ENCODE measurements around the gene SGTB.
"Not testable (repeated sequence)": the region's sequence is repeated elsewhere in the genome, so short reads cannot be mapped to it uniquely, and the experiment has no call there.

The SGTB gene

DNA sequence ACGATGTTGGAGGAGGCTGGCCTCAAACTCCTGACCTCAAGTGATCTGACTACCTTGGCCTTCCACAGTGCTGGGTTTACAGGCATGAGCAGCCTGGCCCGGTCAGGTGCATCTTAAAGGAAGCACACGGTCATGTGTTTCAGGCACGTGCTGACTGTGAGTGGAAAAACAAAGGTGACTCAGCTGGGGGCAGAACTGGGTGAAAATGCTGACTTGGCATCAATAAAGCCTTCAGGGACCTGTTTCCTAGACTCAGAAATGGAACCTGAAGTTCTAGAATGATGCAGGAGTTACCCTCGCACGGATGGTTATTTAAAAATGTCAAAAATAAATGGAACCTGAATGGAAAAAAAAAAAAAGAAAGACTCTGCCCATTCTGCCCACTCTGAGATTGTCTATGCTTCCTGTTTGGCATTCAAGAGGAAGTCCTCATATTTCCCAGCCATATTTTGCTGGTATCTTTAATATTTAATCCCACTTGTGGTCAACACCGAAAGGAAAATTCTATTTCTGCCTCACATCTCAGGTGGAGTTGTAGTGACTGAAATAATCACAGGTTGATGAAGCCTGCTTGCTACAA is 12.4 kb upstream of the SGTB start:
- not testable (repeated sequence) for DNase-seq (ENCODE audit: low spot score)

DNA sequence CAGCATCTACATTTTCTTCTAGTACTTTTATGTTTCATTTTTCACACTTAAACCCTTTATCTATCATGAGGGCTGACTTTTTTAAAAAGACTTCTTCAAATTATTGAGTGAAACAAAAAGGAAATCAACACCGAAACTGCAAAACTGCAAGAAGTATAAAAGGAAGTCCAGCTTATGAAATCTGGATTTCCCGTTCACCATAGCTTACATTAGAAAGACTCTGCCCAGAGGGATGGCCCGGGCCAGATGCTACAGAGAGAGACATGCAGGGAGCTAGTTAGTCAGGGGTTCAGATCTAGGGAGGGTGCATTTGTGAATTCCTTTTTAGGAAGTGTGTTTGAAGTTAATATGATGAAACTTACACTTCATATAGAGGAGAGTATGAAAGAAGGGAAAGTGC is 10.1 kb upstream of the SGTB start:
- DNase-seq (ENCODE audit: low spot score), result not testable (repeated sequence)

DNA sequence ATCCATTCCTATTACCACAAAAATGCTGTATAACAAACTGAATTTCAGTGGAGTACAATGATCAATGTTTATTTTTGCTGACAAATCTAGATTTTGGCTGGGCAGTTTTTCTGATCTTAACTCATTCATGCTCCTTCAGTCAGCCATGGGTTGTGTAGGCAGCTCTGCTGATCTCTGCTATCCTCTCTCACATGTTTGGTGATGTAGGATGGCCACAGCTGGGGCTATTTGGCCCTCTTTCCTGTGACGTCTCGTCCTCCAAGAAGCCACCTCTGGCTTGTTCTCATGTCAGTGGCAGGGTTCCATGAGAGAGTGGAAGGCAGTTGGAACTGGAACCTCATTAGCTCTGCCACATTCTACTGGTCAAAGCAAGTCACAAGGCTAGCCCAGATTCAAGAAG is 9.0 kb upstream of the SGTB start:
- no peak for DNase-seq (ENCODE audit: low spot score)

DNA sequence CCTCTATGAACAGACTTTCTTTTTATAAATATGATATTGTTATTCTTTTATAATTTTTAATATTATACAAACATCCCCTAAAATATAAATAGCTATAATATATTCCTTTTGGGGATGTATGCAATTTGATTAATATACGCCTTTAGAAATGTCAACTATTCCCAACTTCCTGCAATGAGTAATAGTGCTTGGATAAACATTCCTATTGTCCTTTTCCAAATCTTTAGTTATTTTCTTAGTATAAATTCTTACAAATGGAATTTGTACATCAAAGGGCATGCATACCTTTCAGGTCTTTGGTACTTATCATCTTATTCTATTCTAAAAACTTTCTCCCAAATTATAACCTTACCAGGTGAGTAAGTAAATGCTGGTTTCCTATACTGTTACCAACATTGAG is 6.3 kb upstream of the SGTB start:
- DNase-seq (ENCODE audit: low spot score), result no peak

DNA sequence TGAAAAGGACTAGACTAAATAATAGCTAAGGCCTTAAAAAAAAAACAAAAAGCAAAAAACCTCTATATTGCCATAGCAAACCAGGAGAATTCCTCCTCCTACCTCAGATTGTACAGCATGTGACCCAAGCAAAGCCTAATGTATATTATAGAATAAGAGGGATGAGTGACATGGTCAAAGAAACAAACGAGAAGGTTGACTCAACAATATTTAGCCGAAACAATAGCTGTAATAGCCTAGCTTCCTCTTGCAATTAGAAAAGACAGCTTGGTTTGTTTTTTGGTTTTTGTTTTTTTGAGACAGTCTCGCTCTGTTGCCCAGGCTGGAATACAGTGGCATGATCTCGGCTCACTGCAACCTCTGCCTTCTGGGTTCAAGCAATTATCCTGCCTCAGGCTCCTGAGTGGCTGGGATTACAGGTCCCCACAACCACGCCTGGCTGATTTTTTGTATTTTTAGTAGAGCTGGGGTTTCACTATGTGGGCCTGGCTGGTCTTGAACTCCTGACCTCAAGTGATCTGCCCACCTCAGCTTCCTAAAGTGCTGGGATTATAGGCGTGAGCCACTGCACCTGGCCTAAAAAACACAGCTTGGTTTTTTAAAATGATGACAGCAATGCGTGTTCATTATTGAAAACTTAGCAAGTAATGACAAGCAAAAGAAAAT is 5.7 kb upstream of the SGTB start:
- no peak for DNase-seq (ENCODE audit: low spot score)

DNA sequence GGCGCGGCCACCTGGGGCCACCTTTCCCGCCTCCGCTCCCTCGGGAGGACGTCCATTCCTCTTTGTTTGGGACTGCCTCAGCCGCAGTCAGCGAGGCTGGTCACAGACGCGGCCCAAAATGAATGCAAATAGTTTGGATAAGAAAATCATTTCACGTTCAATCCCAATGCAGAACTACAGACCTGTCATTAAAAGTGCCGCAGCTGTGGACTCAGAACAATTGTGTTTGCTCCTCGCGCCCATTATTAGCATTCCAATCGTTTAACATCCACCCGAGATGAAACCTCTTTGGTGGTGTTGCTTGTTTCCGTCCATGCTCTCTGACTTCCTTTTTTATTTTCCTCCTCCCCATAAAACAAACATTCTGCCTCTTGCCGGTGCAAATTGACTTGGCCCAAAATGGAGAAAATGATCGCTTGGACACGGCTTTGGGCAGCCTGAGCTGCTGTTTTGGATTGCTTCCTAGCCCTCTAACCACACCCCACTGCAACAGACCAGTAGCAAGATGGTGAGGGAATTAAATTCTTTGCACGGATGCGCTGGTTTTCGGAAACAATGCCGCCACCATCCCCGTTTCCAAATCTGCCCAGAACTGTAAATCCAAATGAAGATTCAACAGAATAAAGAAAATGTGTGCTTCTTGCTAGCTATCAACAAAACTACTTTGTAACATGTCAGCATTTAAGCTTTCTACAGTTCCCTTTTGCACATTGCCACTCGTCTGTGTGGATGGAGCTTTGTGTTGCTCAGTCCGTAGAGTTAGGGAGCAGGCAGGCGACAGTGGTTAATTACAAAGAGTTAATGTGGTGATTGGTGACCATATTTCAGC is 880 bp upstream of the SGTB start:
- peak; percentile 51 for DNase-seq (ENCODE audit: low spot score)

DNA sequence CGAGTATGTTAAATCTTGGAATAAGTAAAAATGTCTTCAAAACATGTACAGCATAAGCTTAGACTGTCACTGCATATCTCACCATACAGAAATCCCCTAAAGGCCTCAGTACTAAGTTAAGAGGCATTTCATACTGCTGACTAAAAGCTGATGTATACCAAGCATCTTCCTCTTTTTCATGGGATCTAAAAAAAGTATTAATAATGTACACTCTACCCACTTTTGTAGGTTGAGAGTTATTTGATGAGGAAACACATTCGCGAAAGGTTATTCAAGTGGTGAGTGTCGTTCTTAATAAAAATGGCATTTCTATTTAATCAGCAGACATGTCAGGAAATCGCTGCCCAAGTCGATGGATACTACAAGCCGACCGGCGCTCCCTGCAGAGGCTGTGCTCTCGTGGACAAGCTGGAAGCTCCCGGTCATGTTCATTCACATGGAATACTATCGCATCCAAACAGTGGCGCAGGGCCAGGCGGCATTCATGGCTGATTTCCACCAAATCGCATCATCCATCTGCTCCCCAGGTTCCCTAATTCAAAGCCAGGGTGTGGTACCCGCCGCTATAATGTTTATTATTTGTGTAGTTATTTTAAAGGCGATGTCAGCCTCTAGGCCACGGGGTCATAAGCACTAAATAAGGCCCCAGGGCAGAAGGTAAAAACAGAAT is 724 bp downstream of the SGTB start:
- DNase-seq (ENCODE audit: low spot score), result peak; percentile 46

DNA sequence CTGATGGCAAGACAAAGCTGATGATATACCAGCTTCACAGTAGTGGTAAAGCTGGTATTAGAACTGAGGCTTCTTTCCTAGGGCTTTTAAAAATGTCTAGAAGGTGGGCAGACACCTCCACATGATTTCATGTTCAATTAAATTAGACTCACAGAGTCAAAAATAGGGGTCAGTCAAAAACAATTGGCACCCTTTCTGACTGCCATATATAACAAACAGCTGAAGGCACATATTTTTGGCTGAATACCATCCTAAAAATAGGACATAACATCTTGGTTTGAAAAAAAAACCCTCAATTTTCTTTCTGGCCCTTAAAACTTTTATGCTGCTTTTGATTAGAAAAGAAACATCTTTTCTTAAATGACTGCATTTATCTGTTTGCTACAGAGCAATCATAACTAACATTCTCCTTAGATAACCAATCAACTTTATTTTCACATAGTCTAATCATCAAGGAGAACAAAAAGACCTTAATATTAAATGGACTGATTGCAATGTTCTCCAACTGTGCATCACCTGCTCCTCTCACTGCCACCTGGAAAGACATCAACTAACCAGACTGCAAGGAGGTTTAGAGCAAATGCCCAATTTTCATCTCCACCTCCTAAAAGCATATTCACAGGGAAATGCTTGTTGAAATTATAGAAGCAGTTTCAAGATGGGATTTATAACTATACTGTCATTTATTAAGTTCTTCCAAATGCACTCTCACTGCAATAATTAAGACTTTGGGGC is 3.2 kb downstream of the SGTB start:
- no peak for DNase-seq (ENCODE audit: low spot score)

DNA sequence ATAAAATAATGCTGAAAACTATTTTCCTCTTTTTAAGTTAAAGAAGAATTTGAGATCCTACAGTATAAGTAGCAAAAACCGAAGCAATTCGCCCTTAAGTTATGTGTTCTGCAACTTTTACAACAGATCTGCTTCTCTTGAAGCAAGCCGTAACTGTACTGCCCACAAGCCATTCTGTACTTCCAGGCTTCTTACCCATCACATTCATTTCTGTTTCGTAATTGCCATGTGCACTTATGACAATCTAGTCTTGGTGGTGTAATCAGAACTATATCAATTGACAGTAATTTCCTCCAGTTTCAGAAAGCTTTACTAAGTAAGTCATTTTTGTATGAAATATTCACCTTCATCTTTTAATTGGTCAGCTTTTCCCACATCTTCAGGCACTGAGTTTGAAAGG is 13.8 kb downstream of the SGTB start:
- no peak for DNase-seq (ENCODE audit: low spot score)

DNA sequence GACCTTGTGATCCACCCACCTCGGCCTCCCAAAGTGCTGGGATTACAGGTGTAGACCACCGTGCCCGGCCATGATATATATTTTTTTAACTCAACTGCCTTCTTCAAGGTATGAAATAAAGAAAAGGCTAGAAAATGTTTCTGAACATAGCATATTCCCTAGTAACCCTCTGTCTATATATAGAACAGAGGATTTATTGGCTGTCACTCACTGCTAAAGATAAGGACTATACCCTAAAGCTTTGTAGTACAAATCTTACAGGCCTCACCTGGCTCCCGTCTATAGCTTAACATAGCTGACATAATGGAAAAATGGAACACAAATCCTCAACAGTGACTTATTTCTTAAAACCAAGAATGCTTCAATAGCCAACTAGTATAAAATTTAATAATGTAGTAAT is 14.2 kb downstream of the SGTB start:
- DNase-seq (ENCODE audit: low spot score), result no peak

DNA sequence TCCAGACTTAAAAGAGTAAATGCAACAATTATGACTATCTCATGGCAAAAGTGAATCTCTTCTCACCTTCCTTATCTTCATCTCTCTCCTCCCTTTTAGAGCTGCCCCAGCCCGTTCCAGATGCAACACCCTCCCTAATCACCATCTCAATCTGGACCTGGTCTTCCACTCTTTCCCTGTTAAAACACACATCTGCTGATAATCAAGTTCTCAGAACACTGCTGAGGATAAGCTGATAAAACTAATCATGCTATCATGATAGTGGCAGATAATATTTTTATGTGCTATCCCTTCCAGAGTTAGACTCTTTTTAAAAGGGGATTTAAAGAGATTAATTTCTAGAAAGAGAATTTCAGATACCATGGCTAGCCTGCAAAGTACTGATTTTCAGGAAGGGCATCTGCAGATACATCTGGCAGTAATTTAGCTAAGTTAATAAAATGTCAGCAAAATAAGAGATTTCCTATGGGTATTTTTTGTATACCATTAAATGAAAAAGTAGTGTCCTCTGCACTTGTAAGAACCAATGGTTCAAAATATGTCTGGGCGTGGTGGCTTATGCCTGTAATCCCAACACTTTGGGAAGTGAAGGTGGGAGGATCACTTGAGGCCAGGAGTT is 17.2 kb downstream of the SGTB start:
- DNase-seq (ENCODE audit: low spot score), result no peak

DNA sequence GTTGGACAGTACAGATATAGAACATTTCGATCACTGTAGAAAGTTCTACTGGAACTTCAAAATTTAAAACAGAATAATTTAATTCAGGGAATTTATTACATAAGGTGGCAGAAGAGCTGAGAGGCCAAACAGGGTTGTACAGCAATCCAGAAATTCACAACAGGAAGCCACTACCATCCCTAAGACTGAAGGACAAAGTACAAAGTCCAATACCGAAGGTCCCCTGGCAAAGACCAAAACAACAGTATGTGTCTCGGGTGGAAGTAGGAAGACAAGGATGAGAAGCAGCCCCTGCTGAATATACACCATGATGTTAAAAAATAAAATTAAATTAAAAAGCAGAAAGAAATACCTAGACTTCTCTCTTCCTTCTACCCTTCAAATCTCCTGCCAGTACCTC is 19.9 kb downstream of the SGTB start:
- DNase-seq (ENCODE audit: low spot score), result no peak

DNA sequence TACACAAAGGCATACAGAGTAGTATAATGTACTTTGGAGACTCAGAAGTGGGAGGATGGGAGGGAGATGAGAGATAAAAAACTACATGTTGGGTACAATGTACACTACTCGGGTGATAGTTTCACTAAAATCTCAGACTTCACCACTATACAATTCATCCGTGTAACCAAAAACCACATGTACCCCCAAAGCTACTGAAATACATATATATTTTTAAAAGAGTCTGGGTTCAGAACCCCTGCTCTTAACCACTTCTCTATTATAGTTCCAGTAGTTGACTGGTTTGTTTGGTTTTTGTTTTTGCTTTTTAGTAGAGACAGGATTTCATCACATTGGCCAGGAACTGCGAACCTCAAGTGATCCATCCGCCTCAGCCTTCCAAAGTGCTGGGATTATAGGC is 22.6 kb downstream of the SGTB start:
- DNase-seq (ENCODE audit: low spot score), result no peak

DNA sequence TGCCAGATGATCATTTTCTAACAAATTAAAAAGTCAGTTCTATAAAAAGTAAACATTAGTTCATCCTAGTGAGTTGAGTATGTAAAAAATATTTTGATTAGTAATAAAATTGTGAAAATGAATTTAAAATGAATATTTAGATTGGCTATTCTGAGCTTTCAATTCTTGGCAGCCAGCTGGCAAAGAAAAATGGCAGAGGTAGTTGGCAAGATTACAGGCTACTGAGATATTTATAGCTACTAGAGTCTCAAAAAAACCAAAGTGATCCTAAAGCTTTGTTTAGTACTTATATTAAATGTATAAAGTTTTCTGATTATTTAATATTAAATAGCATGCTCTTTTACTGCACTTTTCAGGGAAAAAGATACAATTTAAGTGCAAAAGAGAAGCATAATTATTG is 25.0 kb downstream of the SGTB start:
- DNase-seq (ENCODE audit: low spot score), result no peak

DNA sequence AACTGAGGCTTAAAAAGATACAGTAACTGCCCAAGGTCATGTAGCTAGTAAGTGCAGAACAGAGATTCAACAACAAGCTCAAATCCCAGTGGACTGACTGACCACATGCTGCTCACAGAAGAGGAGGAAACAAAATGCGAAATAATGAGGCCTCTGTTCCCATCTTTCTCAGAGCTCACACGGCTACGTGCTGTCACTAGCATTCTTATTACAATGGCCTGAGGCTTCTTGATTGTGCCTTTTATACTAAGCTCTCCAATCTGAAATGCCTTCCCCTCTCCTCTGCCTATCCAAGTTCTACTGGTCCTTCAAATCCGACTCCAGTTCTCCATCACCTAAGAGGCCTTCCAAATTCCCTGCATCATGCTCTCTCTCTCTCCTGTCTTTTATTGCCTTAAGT is 26.0 kb downstream of the SGTB start:
- no peak for DNase-seq (ENCODE audit: low spot score)

DNA sequence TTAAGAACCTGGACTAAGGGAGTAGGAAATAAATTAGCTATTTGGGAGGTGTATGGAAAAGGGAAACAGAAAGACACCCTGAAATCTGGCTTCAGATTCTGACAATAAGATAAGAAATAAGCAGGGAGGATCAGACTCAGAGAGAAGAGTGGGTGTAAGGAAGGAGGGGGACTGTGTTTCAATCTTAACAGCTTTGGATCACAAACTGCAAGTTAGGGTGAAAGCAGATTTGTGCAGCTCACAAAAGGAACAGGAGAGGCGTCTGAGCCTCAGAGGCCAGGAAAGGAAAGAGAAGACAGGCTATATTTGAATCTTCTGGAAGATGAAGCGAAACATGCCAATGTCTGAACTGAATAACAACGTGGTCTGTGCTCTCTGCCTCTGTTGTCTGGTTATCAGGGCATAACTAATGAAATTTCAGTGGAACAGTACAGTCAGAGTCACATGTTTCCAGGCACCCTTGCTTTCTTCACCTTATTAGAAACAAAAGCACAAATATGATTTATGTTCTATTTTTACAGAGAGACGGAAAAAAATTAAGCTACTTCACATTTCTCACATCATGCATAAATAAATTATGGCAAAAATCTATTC is 26.6 kb downstream of the SGTB start:
- DNase-seq (ENCODE audit: low spot score), result no peak

DNA sequence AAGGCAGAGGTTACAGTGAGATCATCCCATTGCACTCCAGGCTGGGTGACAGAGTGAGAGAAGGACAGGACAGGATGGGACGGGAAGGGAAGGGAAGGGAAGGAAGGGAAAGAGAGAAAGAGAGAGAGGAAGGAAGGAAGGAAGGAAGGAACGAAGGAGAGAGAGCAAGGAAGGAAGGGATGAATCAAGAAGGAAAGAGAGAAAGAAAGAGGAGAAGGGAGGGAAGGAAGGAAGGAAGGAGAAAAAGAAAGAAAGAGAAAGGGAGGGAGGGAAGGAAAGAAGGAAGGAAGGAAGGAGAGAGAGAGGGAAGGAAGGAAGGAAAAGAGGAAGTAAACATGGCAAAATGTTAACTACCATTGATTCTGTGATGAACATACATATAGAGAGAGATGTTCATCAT is 28.8 kb downstream of the SGTB start:
- DNase-seq (ENCODE audit: low spot score), result no peak

DNA sequence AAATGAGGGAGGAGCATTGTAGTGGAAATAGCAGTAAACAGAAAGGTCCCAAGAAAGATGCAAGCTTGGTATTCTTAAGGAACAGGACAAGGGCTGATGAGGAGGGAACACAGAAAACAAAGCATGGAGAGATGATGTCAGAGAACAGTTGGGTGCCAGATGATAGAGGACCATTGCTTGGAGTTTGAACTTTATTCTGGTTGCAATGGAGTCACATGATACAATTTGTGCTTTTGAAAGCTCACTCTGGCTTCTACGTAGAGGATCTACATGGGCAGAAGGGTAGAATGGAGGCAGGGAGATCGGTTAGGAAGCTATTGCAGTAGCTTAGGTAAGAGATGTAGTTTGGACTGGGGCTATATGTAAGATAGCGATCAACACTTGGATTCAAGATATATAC is 39.8 kb downstream of the SGTB start:
- no peak for DNase-seq (ENCODE audit: low spot score)

DNA sequence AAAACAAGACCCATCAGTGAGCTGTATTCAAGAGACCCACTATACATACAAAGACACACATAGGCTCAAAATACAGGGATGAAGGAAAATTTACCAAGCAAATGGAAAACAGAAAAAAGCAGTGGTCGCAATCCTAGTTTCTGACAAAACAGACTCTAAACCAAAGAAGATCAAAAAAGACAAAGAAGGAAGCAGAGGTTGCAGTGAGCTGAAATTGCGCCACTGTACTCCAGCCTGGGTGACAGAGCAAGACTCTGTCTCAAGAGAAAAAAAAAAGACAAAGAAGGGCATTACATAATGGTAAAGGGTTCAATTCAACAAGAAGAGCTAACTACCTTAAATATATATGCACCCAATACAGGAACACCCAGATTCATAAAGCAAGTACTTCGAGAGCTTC is 45.9 kb downstream of the SGTB start:
- not testable (repeated sequence) for DNase-seq (ENCODE audit: low spot score)

DNA sequence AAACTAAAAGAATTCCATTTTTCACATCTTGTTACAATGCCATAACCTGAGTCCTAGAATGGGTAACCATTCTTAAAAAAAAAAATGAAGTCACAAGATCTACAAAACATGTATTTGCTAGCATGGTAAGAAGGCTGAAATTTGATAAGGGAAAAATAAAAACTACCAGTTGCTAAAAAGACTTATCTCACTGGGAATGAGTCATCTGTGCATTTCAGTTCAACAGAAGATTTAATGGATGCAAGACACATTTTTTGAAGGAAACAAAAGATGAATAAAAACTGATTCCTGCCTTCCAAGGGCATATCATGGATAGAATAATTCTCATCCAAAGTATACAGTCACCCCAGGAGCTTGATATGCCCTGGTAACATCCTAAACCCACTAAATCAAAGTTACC is 47.2 kb downstream of the SGTB start:
- DNase-seq (ENCODE audit: low spot score), result no peak

DNA sequence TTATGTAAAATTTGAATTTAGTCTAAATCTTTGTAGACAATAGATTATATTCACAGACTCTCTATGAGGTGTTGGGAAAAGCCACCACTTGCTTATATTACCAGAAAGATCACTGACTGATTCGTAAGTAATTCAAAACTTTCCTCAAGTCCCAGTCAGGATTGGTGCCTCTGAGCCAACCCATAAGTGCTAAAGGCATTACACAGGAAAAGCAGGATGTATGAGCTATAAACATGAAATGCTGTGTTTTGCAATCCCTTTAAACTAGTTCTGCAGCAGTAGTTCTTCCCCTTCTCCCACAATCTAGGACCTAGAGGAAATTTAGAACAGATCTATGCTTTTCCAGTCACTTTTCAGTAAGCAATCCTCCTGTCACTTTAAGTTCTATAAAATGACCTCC is 49.1 kb downstream of the SGTB start:
- no peak for DNase-seq (ENCODE audit: low spot score)

All from HuH-7 (cell line).